Thyroid gland (tissue), 4 donors: ENCODE data around the gene ZBTB7C.

Experiments used
- POLR2A ChIP-seq, 2 donors: fragments of 450-650 bp; IDR thresholded peaks; one replicate each; pipeline ENCODE4 v1.6.1; 2017; ENCODE audit warnings: antibody characterized with exemption in 2 of 2, mild to moderate bottlenecking in 2 of 2, moderate library complexity in 1 of 2
- TF ChIP-seq, protein P1 (sequence below), 6 experiments: fragments of 200-600 bp in 3 of 6; fragments of 450-650 bp in 3 of 6; sonication (generic) in 3 of 6; IDR thresholded peaks; one replicate each; pipeline ENCODE4 v1.5.1; 2016 to 2019; ENCODE audit warnings: antibody characterized with exemption in 6 of 6, mild to moderate bottlenecking in 2 of 6, inconsistent platforms in 1 of 6, moderate library complexity in 1 of 6

- no peak for TF ChIP-seq POLR2A (IDR thresholded peaks at IDR 0.05)
- TF ChIP-seq, protein P1, sequence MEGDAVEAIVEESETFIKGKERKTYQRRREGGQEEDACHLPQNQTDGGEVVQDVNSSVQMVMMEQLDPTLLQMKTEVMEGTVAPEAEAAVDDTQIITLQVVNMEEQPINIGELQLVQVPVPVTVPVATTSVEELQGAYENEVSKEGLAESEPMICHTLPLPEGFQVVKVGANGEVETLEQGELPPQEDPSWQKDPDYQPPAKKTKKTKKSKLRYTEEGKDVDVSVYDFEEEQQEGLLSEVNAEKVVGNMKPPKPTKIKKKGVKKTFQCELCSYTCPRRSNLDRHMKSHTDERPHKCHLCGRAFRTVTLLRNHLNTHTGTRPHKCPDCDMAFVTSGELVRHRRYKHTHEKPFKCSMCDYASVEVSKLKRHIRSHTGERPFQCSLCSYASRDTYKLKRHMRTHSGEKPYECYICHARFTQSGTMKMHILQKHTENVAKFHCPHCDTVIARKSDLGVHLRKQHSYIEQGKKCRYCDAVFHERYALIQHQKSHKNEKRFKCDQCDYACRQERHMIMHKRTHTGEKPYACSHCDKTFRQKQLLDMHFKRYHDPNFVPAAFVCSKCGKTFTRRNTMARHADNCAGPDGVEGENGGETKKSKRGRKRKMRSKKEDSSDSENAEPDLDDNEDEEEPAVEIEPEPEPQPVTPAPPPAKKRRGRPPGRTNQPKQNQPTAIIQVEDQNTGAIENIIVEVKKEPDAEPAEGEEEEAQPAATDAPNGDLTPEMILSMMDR (IDR thresholded peaks at IDR 0.05), result no peak
These were observed 415.8 kb downstream of the ZBTB7C start for GRCh38 chr18:47993409-47993808.
